Neural progenitor cell (in vitro differentiated cells): Measurements from ENCODE around the gene TMEM273.

ENCODE experiments used
- EZH2 ChIP-seq: fragments of 200-600 bp; sonication (generic); IDR thresholded peaks from 2 replicates; pipeline ENCODE4 v1.6.1; 2017; ENCODE audit warnings: antibody characterized with exemption, mild to moderate bottlenecking, moderate library complexity
- EZH2phosphoT487 ChIP-seq: fragments of 200-600 bp; sonication (generic); IDR thresholded peaks from 2 replicates; pipeline ENCODE4 v1.6.1; 2017; ENCODE audit warnings: antibody characterized with exemption
- TF ChIP-seq, protein P1 (sequence below): fragments of 200-600 bp; sonication (generic); IDR thresholded peaks from 2 replicates; pipeline ENCODE4 v1.5.1; 2017; ENCODE audit warnings: antibody characterized with exemption, mild to moderate bottlenecking

DNA sequence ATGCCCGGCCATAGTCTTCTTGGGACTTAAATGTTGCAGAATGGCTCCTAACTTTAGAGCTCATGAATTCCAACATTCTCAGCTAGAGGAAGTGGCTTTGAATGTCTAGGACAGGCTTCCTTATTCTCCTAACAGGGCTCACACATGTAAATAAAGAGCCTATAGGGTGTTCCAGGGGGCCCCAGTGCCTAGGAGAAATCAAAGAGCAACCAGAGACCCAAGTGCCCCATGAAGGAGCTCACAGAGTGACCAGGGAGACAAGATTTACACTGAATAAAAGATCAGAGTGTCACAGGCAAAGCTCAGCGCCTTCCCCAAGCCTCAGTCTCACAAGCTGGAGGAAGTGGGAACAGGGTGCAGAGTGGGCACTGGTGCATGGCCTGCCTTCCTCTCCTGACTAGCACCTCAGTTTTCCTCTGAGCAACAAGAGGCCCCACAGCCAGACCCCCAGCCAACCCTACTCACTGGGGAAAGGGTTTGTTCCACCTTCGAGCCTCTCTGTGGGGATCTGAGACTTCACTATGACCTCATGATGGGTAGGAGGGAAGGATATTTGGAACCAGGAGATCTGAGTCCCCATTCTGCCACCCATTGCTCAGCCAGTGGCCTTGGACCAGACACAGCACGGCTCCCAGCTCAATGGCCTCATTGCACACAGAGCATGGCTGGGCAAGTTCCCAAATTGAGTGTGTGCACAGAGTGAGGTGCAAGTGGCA is 16.0 kb downstream of the TMEM273 start:
- TF ChIP-seq EZH2 (no peak), EZH2phosphoT487 (no peak)
- TF ChIP-seq, protein P1, sequence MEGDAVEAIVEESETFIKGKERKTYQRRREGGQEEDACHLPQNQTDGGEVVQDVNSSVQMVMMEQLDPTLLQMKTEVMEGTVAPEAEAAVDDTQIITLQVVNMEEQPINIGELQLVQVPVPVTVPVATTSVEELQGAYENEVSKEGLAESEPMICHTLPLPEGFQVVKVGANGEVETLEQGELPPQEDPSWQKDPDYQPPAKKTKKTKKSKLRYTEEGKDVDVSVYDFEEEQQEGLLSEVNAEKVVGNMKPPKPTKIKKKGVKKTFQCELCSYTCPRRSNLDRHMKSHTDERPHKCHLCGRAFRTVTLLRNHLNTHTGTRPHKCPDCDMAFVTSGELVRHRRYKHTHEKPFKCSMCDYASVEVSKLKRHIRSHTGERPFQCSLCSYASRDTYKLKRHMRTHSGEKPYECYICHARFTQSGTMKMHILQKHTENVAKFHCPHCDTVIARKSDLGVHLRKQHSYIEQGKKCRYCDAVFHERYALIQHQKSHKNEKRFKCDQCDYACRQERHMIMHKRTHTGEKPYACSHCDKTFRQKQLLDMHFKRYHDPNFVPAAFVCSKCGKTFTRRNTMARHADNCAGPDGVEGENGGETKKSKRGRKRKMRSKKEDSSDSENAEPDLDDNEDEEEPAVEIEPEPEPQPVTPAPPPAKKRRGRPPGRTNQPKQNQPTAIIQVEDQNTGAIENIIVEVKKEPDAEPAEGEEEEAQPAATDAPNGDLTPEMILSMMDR = no peak
